Choroid plexus epithelial cell (primary cell): ENCODE results near the gene KISS1R.

ENCODE experiments used
- DNase-seq: peaks from one replicate; pipeline ENCODE4 v3.0.0-alpha.2; 2010; ENCODE audit warnings: low read depth
- H3K4me3 ChIP-seq: 2 replicates; pipeline ENCODE4 v1.5.1; 2011; ENCODE audit warnings: low read depth, mild to moderate bottlenecking, control low read depth, low read length, moderate library complexity
- CTCF ChIP-seq: conservative IDR thresholded peaks from 2 replicates; pipeline ENCODE4 v1.5.1; 2011; ENCODE audit warnings: low read depth, mild to moderate bottlenecking, control low read depth, inconsistent platforms, low read length, moderate library complexity

Gene KISS1R

GRCh38 chr19:912181-913079, 4.7 kb upstream of the KISS1R start:
- no peak for DNase-seq
- H3K4me3 ChIP-seq = peak overlapping the region; percentile 86
- TF ChIP-seq CTCF = no peak

GRCh38 chr19:913080-913748, 3.9 kb upstream of the KISS1R start, which contains the start of gene R3HDM4:
R3HDM4 (minus strand) TSS chr19:913219; CDS start chr19:913157, 62 bp downstream.
- peak; percentile 49 for DNase-seq
- H3K4me3 ChIP-seq = peak within 1 kb of the TSS; percentile 86
- TF ChIP-seq CTCF = no peak

- DNase-seq = no peak
- no peak overlapping the region for H3K4me3 ChIP-seq
- no peak for TF ChIP-seq CTCF
These were observed 349 bp upstream of the KISS1R start for GRCh38 chr19:916645-917322.

GRCh38 chr19:918152-918437, 962 bp downstream of the KISS1R start:
- no peak for DNase-seq
- H3K4me3 ChIP-seq = no peak overlapping the region
- TF ChIP-seq CTCF = no peak

GRCh38 chr19:918481-919198, 1.5 kb downstream of the KISS1R start:
- H3K4me3 ChIP-seq = no peak overlapping the region
- DNase-seq = no peak

More at GRCh38 chr19:918481-919198, 1.5 kb downstream of the KISS1R start:
- no peak for TF ChIP-seq CTCF
